ENCODE data around the gene DUSP23. TPM values are rescaled to one million over a fixed set of nuclear protein-coding genes. Genes with fewer than 3 reads are reported as not detected.
A peak's percentile ranks its signal among the peaks of the same experiment; 100 is the strongest.

DUSP23 gene
- total RNA-seq, 4 donors from 2014 or later: 97.3 to 183 (median 99.9) TPM

GRCh38 chr1:159791031-159791430 is 10.3 kb downstream of the DUSP23 start:
- Histone ChIP-seq H3K4me3 (replicated peaks in 1 of 3) (no peak overlapping the region), H3K4me1 (peaks cover 0 to 2% of the 10 kb centered on the region in 2 donors), H3K27ac (no peak overlapping the region), H3K36me3 (no peaks in the 10 kb centered on the region), H3K9me3 (no peaks in the 10 kb centered on the region), H3K27me3 (no peaks in the 10 kb centered on the region)
- DNase-seq: no peak
- TF ChIP-seq CTCF (IDR thresholded peaks at IDR 0.05): no peak
- TF ChIP-seq POLR2A (IDR thresholded peaks at IDR 0.05): no peak
- WGBS, 2 donors: 75 to 78% methylated on average over 3 of the region's 3 CpGs
- intact Hi-C loops (cut with DNase I): loop anchor here (10.0 kb wide), 1 partner anchor 224 kb away; no protein-coding TSS in a partner anchor

- Histone ChIP-seq H3K9me3 (no peaks in the 10 kb centered on the region), H3K36me3 (no peaks in the 10 kb centered on the region), H3K4me3 (replicated peaks in 1 of 3) (no peak overlapping the region), H3K27me3 (no peaks in the 10 kb centered on the region), H3K27ac (no peak overlapping the region), H3K4me1 (peaks cover 0 to 2% of the 10 kb centered on the region in 2 donors)
- WGBS, 2 donors: 29 to 38% methylated on average over 3 of the region's 3 CpGs
- TF ChIP-seq POLR2A (IDR thresholded peaks at IDR 0.05) (no peak), CTCF (IDR thresholded peaks at IDR 0.05) (no peak)
- intact Hi-C loops (cut with DNase I): loop anchor here (10.0 kb wide), 1 partner anchor 223 kb away; no protein-coding TSS in a partner anchor
- no peak for DNase-seq
Observed at GRCh38 chr1:159791461-159791860, 10.7 kb downstream of the DUSP23 start.

- peak in 1 of 2 donors; percentile 8 for DNase-seq
- H3K36me3 ChIP-seq: no peaks in the 10 kb centered on the region
- H3K9me3 ChIP-seq: no peaks in the 10 kb centered on the region
- peaks cover 7 to 15% of the 10 kb centered on the region in 2 donors for H3K4me1 ChIP-seq
- WGBS, 2 donors: 28 to 31% methylated on average over 5 of the region's 5 CpGs
- TF ChIP-seq POLR2A (IDR thresholded peaks at IDR 0.05): no peak
- TF ChIP-seq CTCF (IDR thresholded peaks at IDR 0.05): no peak
- H3K4me3 ChIP-seq (replicated peaks in 1 of 3): no peak overlapping the region
- intact Hi-C loops (cut with DNase I): loop anchor here (10.0 kb wide), 1 partner anchor 219 kb away; no protein-coding TSS in a partner anchor
- no peak overlapping the region for H3K27ac ChIP-seq
- no peaks in the 10 kb centered on the region for H3K27me3 ChIP-seq
Observed at GRCh38 chr1:159795534-159795933, 14.8 kb downstream of the DUSP23 start.

- 5 to 6% methylated on average over 2 of the region's 2 CpGs for WGBS, 2 donors
- DNase-seq: peak; percentile 53 to 62
- peaks cover 7 to 15% of the 10 kb centered on the region in 2 donors for H3K4me1 ChIP-seq
- no peaks in the 10 kb centered on the region for H3K9me3 ChIP-seq
- H3K36me3 ChIP-seq: no peaks in the 10 kb centered on the region
- peak overlapping the region in 2 of 3 donors; percentile 25 to 53 for H3K27ac ChIP-seq
- TF ChIP-seq POLR2A (IDR thresholded peaks at IDR 0.05): no peak
- TF ChIP-seq CTCF (IDR thresholded peaks at IDR 0.05): peak in 5 of 6 experiments; percentile 19 to 71 (median 57)
- intact Hi-C loops (cut with DNase I): loop anchor here (2.0 to 10.0 kb wide), 2 partner anchors 92 to 216 kb away; no protein-coding TSS in a partner anchor
- no peak overlapping the region for H3K4me3 ChIP-seq (replicated peaks in 1 of 3)
- H3K27me3 ChIP-seq: no peaks in the 10 kb centered on the region
Observed at GRCh38 chr1:159798893-159799292, 18.1 kb downstream of the DUSP23 start.

GRCh38 chr1:159799446-159799985 is 18.8 kb downstream of the DUSP23 start:
- Histone ChIP-seq H3K4me1 (peaks cover 7 to 15% of the 10 kb centered on the region in 2 donors), H3K9me3 (no peaks in the 10 kb centered on the region), H3K36me3 (no peaks in the 10 kb centered on the region), H3K27ac (peak overlapping the region; percentile 25 to 53 (median 40)), H3K4me3 (replicated peaks in 1 of 3) (no peak overlapping the region), H3K27me3 (no peaks in the 10 kb centered on the region)
- intact Hi-C loops (cut with DNase I): loop anchor here (2.0 to 10.0 kb wide), 2 partner anchors 91 to 215 kb away; no protein-coding TSS in a partner anchor
- DNase-seq: no peak
- WGBS, 2 donors: 85 to 88% methylated on average over 4 of the region's 4 CpGs
- TF ChIP-seq CTCF (IDR thresholded peaks at IDR 0.05) (no peak), POLR2A (IDR thresholded peaks at IDR 0.05) (no peak)

All from thyroid gland (tissue), 4 donors.